ENCODE measurements around the gene RNF144B.
A peak's percentile ranks its signal among the peaks of the same experiment; 100 is the strongest.

RNF144B gene

GRCh38 chr6:18491308-18492045 is 104.3 kb downstream of the RNF144B start:
- DNase-seq: no peak

DNA sequence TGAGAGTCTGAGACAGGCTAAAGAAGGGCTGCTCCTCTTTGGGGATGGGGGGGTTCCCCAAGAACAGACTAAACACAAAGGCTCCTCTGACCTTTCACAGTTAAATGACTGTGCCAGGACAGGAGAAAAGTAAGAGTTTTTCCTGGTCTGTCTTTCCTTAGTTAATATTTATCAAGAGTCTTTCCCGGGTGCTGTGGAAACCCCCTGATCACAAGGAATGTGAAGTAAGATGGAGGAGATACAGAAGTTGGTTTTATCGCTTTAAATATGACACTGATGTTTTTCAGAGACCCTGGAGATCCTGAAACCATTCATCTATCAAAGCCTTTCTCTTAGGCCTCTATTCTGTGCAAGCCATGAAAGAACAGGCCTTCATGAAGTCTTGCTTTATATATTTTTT is 105.8 kb downstream of the RNF144B start:
- DNase-seq: no peak

GRCh38 chr6:18493382-18493891 is 106.3 kb downstream of the RNF144B start:
- no peak for DNase-seq

DNA sequence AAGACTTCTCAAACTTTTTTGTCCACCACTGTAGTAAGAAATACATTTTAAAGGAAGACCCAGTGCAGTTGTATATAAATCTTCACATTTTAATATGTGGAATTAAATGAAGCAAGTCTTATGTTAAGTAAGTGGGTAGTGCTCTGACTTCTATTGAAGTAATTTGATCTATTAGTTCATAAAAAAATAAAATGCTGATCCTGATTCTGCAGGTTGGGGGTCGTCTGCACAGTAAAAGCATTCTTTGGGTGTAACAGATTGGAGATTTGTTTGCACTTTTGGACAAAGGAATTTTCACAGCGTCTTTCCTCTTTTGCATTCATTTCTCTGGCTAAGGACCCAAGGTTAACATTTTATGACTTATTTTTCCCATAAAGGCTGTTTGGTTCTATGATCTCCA is 106.8 kb downstream of the RNF144B start:
- DNase-seq: no peak

DNA sequence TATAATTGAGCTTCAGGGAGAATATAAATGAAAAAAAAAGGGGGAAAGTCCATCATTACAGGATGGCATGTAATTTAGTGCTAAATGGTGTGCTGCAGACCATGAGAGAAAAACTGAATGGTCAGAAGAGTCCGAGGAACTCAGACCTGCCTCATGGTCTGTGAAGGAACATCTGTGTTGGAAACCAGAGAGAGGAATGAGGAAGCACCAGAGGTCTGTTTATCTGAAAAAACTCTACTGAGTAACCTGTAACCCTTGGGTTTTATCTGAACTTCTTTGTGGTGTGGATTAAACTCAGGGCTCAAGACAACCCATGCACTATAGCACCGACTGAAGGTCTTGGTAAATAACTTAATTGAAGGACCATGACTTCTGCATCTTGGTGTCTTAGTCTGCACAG is 108.1 kb downstream of the RNF144B start:
- no peak for DNase-seq

DNA sequence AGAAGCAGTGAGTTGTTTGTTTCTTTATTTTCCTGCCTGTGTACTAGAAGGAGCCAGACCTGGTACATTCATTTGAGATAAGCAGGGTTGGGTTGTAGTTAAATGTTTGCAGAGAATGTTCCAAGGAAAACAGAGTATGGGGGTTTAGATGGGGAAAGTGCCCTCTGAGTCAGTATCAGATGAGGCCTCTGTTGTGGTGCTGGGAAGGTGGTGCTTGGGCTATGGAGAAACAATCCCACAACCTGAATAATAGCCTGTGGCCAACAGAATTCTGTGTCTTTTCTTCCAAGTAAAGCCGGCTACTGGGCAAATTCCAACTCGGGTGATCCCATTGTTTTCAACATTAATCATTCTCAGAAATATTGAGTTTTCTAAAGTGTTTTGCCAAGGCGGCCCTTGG is 109.3 kb downstream of the RNF144B start:
- no peak for DNase-seq

GRCh38 chr6:18497006-18497405 is 109.9 kb downstream of the RNF144B start:
- DNase-seq: no peak

- DNase-seq: no peak
Observed at GRCh38 chr6:18498408-18498807, 111.3 kb downstream of the RNF144B start.

GRCh38 chr6:18500921-18501662 is 113.9 kb downstream of the RNF144B start:
- DNase-seq: no peak

DNA sequence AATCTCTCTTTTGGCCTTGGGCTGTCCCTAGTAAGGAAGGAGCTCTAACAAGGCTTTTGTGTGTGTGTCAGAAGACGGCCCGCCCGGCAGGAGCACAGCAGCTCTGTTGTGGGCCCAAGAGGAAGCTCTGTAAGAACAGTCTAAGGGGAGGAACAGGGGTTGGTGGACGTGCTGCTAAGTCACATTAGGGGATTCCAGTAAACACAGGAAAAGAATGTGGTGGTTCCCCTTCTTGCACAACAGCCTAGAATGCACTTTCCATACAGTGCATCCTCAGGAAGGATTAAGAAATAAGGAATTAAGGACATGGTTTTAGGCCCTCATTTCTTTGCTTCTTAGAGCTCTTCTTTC is 114.5 kb downstream of the RNF144B start:
- DNase-seq: peak; percentile 12 to 14

- DNase-seq: no peak
Observed at GRCh38 chr6:18503206-18503592, 116.0 kb downstream of the RNF144B start.

GRCh38 chr6:18503593-18504231 is 116.6 kb downstream of the RNF144B start:
- DNase-seq: peak; percentile 43 to 72

DNA sequence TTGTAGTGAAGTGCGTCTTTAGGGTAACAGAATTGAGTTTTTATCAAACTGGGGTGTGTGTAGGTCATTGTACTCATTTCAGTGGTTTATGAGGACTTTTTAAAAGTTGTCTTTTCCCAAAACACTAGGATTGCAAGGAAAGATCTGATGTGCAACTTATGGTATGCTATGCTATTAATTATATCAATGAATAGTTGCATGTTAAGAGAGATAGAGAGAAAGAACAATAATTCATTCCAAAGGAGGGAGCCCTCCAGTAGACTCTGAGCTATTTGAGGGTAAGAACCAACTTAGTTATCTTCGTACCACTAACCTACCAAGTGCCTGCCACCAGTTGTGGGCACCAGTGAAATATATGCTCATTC is 117.1 kb downstream of the RNF144B start:
- no peak for DNase-seq

GRCh38 chr6:18506382-18507017 is 119.3 kb downstream of the RNF144B start:
- DNase-seq: no peak

DNA sequence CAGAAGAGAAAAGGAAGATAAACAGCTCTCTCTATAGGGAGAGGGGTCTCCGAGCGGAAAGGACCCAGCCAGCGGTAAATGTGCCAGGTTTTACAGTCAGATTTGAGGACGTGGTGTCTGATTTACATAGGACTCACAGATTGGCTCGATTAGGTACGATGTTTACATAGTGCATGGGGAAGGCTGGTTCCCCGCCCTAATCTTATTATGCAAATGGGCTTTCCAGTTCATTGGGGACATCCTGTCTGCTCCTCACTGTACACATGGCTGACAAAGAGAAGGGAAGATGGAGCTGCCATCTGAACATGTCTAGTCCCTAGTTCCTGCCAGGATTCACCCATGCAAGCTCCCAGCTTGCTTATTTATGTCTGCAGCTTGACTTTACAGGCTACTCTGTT is 119.9 kb downstream of the RNF144B start:
- no peak for DNase-seq

DNA sequence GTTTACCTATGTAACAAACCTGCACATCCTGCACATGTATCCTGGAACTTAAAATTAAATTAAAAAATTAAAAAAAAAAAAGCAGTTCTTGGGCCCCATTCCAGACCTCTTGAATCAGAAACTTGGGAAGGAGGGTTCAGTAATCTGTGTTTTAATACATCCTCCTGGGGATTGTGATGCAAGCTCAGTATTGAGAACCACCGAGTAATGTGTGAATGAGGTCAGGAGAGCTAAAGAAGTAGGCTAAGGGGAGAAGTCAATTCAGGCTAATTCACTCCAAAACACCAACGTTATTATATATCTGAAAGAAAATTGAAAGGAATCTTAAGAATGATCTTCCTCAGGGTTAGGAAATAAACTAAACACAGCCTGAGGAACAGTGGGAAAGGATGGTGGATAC is 120.4 kb downstream of the RNF144B start:
- no peak for DNase-seq

DNA sequence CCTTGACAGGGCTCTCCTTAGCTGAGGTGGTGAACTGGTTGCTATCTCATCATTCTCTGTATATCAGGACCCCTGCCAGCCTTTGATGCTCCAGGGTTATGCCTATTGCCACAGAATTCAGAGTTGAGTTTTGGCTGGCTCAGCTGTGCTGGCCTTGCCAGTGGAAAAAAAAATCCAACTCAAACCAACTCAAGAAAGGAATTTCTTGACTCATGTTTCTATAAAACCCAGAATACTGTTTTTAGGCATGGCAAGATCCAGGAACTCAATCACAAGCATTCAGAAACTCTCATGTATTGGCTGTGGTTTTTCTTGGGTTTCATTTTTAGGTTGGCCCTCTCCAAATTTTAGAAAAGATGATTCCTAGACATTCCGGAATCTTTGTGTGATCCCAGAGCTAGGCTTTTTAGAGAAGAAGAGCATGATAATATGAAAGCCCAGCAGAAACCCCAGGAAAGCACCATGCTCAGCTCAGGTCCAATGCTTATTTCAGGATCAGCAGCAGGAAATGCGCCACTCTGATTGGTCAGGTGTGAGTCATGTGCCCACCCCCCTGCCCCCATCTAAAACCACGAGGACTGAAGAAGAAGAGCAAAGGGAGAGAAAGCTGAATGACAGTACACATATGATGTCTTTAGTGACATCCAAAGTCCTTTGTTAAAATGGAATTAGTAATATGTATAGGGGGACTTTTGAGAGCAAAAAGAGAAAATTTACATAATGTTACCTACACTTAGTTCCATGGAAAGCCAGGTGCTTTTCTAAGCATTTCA is 122.9 kb downstream of the RNF144B start:
- DNase-seq: no peak

- DNase-seq: no peak
Observed at GRCh38 chr6:18510644-18511033, 123.5 kb downstream of the RNF144B start.

DNA sequence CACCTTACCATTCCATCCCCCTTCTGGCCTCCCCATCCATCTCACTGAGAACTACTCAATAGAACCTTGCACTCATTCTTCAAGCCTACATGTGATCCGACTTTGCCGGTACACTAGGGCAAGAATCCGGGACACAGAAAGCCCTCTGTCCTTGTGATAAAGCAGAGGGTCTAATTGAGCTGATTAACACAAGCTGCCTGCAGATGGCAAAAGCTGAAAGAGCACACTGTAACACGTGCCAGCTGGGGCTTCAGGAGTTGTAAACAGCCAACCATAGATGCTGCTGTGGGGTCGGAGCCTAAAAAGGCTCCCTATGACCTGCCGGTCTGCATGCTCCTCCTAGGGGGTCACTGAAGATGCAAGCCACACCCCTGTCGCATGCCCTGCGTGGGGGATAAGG is 124.1 kb downstream of the RNF144B start:
- peak in 1 of 2 donors; percentile 1 for DNase-seq

- DNase-seq: no peak
Observed at GRCh38 chr6:18513253-18513798, 126.2 kb downstream of the RNF144B start.

- no peak for DNase-seq
Observed at GRCh38 chr6:18514180-18514579, 127.0 kb downstream of the RNF144B start.

GRCh38 chr6:18515767-18516166 is 128.6 kb downstream of the RNF144B start:
- no peak for DNase-seq
